Esophagus squamous epithelium (tissue), 4 donors: ENCODE results near the gene TIMP2.

Experiments used
- POLR2A ChIP-seq, 4 donors: fragments of 450-650 bp; IDR thresholded peaks; one replicate each; pipeline ENCODE4 v1.6.1; 2017; ENCODE audit warnings: antibody characterized with exemption in 4 of 4, mild to moderate bottlenecking in 4 of 4, moderate library complexity in 3 of 4
- TF ChIP-seq, protein P1 (sequence below), 6 experiments: fragments of 450-650 bp in 4 of 6; fragments of 200-600 bp in 2 of 6; sonication (generic) in 2 of 6; IDR thresholded peaks; one replicate each; pipeline ENCODE4 v1.5.1; 2016 to 2019; ENCODE audit warnings: antibody characterized with exemption in 6 of 6, mild to moderate bottlenecking in 4 of 6, moderate library complexity in 4 of 6

DNA sequence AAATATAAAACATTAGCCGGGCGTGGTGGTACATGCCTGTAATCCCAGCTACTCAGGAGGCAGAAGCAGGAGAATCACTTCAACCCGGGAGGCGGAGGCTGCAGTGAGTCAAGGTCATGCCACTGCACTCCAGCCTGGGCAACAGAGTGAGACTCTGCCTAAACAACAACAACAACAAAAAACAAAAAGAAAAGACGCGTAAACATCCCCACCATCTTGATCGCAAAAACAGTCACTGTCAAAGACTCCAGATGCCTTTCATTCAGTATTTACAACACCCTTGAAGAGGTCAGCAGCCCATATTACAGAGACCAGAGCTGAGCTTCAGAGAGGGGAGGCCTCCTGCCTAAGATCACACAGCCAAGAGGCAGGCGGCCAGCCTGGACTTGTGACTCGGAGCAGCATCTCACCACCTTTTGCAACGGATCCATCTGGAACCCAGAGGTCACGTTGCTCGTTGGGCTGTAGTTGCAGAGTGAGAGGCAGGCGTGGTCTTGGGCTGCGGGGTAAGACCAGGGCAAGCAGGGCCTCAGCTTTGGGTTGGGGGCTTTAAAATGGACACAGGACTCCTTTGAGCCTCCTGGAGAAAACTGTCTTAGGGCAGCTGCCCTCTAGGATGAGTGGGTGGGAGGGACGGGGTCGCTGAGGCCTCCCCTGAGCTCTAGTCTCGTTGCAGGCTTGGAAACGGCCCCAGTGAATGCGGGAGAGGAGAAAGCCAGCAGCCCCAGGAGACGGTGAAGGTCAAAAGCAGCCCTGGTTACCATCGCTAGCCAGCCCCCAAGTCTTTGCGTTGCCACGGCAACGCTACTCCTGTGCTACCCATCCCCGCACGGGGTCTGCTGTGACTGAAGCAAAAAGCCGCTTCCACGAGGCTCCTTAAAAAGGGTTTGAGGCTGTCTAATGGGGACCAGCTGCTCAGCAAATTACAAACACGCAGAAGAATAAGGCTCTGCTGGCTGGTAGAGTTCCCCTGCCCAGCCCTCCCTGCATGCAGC, 28.5 kb upstream of the TIMP2 start:
- no peak for TF ChIP-seq POLR2A (IDR thresholded peaks at IDR 0.05)
- TF ChIP-seq, protein P1, sequence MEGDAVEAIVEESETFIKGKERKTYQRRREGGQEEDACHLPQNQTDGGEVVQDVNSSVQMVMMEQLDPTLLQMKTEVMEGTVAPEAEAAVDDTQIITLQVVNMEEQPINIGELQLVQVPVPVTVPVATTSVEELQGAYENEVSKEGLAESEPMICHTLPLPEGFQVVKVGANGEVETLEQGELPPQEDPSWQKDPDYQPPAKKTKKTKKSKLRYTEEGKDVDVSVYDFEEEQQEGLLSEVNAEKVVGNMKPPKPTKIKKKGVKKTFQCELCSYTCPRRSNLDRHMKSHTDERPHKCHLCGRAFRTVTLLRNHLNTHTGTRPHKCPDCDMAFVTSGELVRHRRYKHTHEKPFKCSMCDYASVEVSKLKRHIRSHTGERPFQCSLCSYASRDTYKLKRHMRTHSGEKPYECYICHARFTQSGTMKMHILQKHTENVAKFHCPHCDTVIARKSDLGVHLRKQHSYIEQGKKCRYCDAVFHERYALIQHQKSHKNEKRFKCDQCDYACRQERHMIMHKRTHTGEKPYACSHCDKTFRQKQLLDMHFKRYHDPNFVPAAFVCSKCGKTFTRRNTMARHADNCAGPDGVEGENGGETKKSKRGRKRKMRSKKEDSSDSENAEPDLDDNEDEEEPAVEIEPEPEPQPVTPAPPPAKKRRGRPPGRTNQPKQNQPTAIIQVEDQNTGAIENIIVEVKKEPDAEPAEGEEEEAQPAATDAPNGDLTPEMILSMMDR (IDR thresholded peaks at IDR 0.05) = no peak
